Nucleus accumbens (tissue), 56 donors: Measurements from ENCODE around the gene GEN1.
"Not testable (repeated sequence)": the region's sequence is repeated elsewhere in the genome, so short reads cannot be mapped to it uniquely, and the experiment has no call there.

Experiments
- DNase-seq, 56 donors: peaks; one replicate each; lab custom pipeline; 2025; lab: John Stamatoyannopoulos, UW

Gene GEN1

GRCh38 chr2:17821535-17822444 lies 67.9 kb downstream of the GEN1 start:
- no peak for DNase-seq

DNA sequence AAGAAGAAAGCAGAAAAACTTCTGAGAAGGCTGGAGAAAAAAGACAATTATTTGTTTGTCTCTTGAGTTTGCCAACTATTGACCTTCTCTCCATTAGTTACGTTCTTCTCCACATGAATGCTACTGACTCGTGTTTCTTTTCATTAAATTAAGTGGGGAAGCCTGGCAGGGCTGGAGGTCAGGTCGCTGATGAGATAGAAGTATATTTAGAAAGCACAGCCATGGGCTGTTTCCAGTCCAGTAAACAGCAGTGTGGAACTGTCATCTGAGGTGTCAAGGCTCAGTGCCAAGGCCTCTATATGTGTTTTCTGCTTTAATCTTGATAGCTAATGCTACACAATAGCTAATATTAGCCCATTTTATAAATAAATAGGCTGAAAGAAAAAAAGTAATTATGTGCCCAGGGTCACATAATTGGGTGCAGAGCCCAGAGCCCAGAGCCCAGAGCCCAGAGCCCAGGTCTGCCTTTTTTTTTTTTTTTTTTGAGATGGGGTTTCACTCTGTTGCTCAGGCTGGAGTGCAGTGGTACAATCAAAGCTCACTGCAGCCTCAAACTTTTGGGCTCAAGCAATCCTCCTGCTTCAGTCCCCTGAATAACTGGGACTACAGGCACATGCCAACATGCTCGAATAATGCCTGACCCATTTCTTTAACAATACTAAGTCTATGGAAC lies 68.6 kb downstream of the GEN1 start:
- DNase-seq, result no peak

GRCh38 chr2:17823646-17824045 lies 69.7 kb downstream of the GEN1 start:
- not testable (repeated sequence) for DNase-seq

DNA sequence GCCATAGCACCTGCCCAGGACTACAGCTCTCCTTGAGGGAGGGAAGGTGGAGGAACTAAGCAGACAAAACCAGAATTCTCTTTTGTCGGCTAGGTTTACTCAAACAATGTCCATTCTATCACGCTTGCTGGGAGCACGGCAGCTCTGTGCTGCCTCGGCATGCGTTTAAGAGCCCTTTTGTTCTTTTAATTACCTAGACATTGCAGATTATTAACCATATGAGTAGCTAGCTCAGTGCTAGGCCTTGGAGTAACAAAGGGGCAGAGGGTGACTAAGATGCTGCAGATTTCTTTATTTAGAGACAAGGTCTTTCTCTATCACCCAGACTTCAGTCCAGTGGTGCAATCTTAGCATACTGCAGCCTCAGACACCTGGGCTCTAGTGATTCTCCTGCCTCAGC lies 73.4 kb downstream of the GEN1 start:
- no peak for DNase-seq

GRCh38 chr2:17827785-17828184 lies 73.8 kb downstream of the GEN1 start:
- DNase-seq, result no peak

DNA sequence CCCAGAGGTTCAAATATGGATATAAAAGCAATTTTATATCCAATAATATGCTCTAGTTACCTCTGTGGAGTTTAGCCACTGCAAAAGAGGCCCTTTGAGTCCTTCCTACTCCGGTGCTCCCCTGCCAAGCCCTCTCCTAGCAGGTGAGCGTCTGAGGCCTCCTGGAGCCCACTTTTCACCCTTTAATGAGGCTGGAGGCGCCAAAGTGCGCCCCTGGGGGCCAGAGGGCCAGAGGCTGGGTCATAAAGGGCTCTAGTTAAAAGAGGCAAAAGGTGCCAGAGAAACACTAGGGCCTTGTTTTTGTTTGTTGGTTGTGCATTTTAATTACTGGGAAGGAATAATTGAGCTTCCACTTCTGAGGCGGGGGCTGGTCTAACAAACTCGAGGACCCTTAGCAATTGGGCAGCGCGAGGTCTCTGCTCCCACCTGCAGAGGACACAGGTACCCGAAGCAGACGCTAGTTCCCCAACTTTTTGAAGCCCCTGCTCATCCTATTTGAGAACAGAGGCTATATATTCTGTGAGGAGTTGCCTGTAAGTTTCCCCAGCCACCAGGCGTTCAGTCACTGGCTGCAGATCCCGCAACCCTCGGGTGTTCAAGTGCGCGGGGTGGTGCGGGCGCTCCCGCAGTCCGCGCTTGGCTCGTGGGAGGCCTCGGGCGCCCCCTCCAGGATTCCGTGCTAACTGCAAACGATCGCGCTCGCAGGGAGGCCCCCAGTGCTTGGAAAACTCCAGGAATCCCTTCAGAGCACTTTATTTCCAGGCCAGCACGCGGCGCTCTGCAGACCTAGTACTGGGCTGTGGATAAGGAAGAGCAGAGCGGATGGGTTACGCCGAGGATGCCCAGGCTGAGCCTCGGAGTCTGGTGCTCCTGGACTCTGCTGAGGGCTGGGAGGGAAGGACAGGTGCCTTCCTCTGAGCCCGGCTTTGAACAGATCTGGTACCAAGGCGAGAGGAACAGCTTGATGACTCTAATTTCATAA lies 76.4 kb downstream of the GEN1 start:
- DNase-seq, result peak in 50 of 56 donors; percentile 6 to 79 (median 46)

DNA sequence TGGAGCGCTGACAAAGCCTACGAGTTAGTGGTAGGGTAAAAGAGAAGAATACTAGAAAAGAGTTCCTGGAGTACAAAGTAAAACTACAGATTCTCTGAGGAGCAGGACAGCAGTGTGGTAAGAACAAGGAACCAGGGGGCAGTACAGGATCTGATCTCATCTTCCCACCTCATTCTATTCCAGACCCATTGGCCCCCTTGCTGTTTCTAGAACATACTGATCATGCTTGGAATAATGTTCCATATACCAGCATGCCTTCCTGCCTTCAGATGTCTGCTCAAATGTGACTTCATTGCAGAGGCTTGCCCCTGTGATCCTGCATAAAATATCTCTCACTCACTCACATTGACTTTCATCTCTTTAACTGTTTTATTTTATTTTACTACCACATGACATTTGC lies 81.6 kb downstream of the GEN1 start:
- no peak for DNase-seq
